HL-60 (cell line): ENCODE results near the gene SMARCA2.

Experiments
- DNase-seq, 2 experiments: peaks; one replicate each; pipeline ENCODE4 v3.0.0-alpha.2; 2010 to 2020; ENCODE audit warnings: low read depth in 1 of 2, low spot score in 1 of 2
- H3K27ac ChIP-seq: fragments of 250-450 bp; sonication (Bioruptor Pico); replicated peaks from 2 replicates; pipeline ENCODE4 v1.5.1; 2020; ENCODE audit warnings: mild to moderate bottlenecking, moderate library complexity
- H3K27me3 ChIP-seq: fragments of 250-450 bp; sonication (Bioruptor Pico); 2 replicates; pipeline ENCODE4 v1.5.1; 2021; ENCODE audit warnings: mild to moderate bottlenecking, moderate library complexity; ENCODE audit not compliant: insufficient read depth, poor library complexity, severe bottlenecking
- H3K4me3 ChIP-seq: replicated peaks from 2 replicates; pipeline ENCODE4 v1.5.1; 2011; ENCODE audit warnings: mild to moderate bottlenecking, control low read depth, low read length; ENCODE audit not compliant: insufficient read depth
- CTCF ChIP-seq: IDR thresholded peaks from one replicate; pipeline ENCODE4 v1.5.1; 2011; ENCODE audit warnings: low read length, control low read depth, inconsistent platforms; ENCODE audit not compliant: insufficient read depth
- GABPA ChIP-seq: IDR thresholded peaks from 2 replicates; pipeline ENCODE4 v1.6.1; 2012; ENCODE audit warnings: low read depth
- POLR2AphosphoS5 ChIP-seq: IDR thresholded peaks from 2 replicates; pipeline ENCODE4 v1.6.1; 2012; ENCODE audit warnings: low read depth
- REST ChIP-seq: IDR thresholded peaks from 2 replicates; pipeline ENCODE4 v1.6.1; 2012; ENCODE audit warnings: low read depth; ENCODE audit not compliant: insufficient replicate concordance
- SPI1 ChIP-seq: IDR thresholded peaks from 2 replicates; pipeline ENCODE4 v1.6.1; 2012; ENCODE audit warnings: low read depth, mild to moderate bottlenecking, borderline replicate concordance

SMARCA2 gene

GRCh38 chr9:2213830-2214468 lies 198.8 kb downstream of the SMARCA2 start:
- H3K27ac ChIP-seq: no peak overlapping the region
- TF ChIP-seq REST (no peak), CTCF (no peak), SPI1 (no peak), GABPA (no peak), POLR2AphosphoS5 (no peak)
- DNase-seq: no peak
- no peaks in the 10 kb centered on the region for H3K27me3 ChIP-seq
- no peak overlapping the region for H3K4me3 ChIP-seq

DNA sequence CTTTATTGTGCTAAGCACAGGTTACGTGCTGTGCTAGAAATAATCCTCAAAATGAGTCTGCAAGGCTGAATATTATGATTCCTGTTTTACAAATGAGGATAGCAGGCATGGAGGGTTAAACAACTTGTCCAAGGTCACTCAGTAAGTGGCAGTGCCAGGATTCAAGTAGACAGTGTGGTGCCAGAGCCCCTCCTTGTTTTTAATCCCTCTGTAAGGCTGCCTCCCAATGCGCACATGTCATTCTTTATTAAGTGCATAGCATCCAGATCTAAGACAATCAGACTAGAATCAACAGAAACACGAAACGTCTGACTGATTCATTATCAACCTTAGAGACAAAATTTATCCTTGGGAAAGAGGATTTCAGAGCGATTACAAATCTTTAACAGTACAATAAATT lies 199.6 kb downstream of the SMARCA2 start:
- Histone ChIP-seq H3K27ac (no peak overlapping the region), H3K4me3 (no peak overlapping the region), H3K27me3 (no peaks in the 10 kb centered on the region)
- TF ChIP-seq POLR2AphosphoS5: no peak
- no peak for TF ChIP-seq REST
- no peak for TF ChIP-seq GABPA
- TF ChIP-seq CTCF: no peak
- no peak for TF ChIP-seq SPI1
- DNase-seq: no peak

GRCh38 chr9:2215921-2216441 lies 200.8 kb downstream of the SMARCA2 start:
- TF ChIP-seq SPI1: no peak
- TF ChIP-seq POLR2AphosphoS5: no peak
- no peak for TF ChIP-seq REST
- no peak for TF ChIP-seq GABPA
- no peak for TF ChIP-seq CTCF
- H3K27me3 ChIP-seq: no peaks in the 10 kb centered on the region
- no peak for DNase-seq
- no peak overlapping the region for H3K27ac ChIP-seq
- no peak overlapping the region for H3K4me3 ChIP-seq
